GM19025 (cell line): Measurements from ENCODE around the gene GART.
"Not testable (repeated sequence)": the region's sequence is repeated elsewhere in the genome, so short reads cannot be mapped to it uniquely, and the experiment has no call there.

ENCODE experiments used
- ATAC-seq: cut with Tn5 transposase; IDR thresholded peaks from one replicate; pipeline ENCODE4 v1.9.1; 2021; ENCODE audit warnings: mild to moderate bottlenecking, low read depth, moderate library complexity; ENCODE audit not compliant: unreplicated experiment

GART gene

GRCh38 chr21:33541756-33542639 is at the start of gene GART:
GART (minus strand) TSS chr21:33542117; CDS start chr21:33539315, 2,802 bp downstream.
- ATAC-seq, result peak; percentile 44

GRCh38 chr21:33588485-33589335 is 46.8 kb upstream of the GART start, which contains the start of gene DONSON:
DONSON (minus strand) TSS chr21:33588684; CDS start chr21:33588641, 43 bp downstream.
- peak; percentile 89 for ATAC-seq

DNA sequence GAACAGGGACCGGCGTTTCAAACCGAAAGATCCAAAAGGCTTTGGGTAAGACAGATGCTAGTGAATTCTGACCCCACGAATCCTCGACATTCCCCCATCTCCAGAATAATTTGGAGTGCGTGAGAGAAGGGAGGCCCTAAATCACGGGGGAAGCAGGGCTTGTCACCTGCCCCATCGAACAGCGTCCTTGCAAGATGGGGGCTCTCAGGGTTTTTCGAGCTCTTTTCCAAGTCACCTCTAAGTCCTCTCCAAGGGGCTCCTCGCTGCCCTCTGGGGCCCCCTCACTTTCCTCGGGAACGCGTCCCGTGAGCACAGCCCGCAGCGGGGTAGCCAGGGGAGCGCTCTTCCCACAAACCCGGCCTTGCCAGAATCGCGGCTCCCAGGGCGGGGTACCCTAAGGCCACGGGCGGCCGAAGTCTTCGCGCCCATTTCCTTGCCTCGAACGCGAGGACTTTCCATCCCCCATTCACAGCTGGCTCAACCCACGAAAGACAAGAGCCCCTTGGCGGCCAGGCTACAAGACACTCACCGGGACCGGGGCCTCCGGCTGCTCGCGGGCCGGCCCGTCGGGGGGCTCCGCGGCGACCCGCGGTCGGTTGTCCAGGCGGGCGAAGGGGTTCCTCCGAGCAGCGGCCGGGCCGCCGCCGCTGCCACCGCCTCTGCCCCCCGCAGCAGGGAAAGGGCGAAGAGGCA is 46.0 kb upstream of the GART start:
- ATAC-seq, result peak; percentile 41

GRCh38 chr21:33586927-33587326 is 45.0 kb upstream of the GART start:
- no peak for ATAC-seq

- no peak for ATAC-seq
Observed at GRCh38 chr21:33584455-33584854, 42.5 kb upstream of the GART start.

DNA sequence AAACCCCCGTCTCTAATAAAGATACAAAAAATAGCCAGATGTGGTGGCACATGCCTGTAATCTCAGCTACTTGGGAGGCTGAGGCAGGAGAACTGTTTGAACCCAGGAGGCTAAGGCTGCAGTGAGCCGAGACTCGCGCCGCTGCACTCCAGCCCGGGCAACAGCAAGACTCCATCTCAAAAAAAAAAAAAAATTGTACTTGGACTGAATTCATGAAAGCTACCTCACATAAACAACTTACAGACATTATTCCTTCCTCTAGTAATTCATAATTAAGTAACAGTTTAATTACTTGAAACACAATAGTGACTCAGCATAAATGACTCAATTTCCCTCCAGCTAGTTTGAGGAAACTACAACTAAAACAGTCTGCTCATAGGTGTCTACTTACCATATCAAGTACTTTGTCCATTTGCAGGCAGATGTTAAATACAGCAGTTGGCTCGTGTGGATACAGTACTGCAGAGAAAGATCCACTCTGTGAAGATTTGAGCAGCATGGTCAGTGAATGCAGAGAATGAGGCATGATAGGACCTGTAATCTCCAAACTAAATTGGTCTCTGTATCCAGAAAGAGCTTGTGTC is 37.1 kb upstream of the GART start:
- no peak for ATAC-seq

DNA sequence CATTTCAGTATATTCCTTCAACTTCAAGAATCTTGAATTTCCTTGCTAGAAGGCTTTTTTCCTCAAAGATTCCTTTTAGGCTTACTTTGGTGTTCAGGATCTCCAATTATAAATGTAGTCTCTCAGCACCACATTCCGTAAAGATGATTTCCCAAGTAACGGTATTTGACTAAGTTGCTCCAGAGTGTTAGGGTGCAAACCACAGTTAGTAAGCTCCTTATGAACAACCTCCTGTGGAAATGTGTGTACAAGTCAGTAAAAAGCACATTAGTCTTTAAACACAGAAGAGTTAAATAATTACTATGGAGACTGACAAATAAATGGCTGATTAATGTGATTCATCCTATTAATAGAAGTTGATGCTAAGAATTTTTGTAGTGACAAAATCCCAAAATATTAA is 36.3 kb upstream of the GART start:
- no peak for ATAC-seq

DNA sequence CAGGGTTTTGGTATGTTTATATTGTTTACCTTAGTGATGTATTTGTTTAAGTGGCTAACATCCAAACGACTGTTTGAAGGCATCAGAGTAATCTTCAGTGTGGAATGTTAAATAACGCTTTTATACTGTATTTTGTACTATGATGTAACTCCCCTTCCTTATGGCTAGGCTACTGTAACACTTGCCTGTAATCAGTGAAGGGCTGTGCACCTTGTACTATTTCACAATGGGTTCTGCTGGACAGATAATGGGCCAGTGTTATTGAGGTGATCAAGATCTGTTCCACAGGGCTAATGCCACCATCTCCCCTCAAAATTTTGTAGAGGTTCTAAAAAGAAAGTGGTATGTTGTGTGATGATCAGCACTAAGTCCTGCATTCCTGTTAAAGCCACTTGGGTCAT is 34.8 kb upstream of the GART start:
- ATAC-seq, result not testable (repeated sequence)

- ATAC-seq, result no peak
Observed at GRCh38 chr21:33572350-33572749, 30.4 kb upstream of the GART start.

GRCh38 chr21:33569991-33570390 is 28.1 kb upstream of the GART start:
- ATAC-seq, result no peak

GRCh38 chr21:33568448-33568847 is 26.5 kb upstream of the GART start:
- ATAC-seq, result no peak

- no peak for ATAC-seq
Observed at GRCh38 chr21:33567914-33568313, 26.0 kb upstream of the GART start.

- no peak for ATAC-seq
Observed at GRCh38 chr21:33566514-33566913, 24.6 kb upstream of the GART start.

- ATAC-seq, result no peak
Observed at GRCh38 chr21:33562389-33562788, 20.5 kb upstream of the GART start.

DNA sequence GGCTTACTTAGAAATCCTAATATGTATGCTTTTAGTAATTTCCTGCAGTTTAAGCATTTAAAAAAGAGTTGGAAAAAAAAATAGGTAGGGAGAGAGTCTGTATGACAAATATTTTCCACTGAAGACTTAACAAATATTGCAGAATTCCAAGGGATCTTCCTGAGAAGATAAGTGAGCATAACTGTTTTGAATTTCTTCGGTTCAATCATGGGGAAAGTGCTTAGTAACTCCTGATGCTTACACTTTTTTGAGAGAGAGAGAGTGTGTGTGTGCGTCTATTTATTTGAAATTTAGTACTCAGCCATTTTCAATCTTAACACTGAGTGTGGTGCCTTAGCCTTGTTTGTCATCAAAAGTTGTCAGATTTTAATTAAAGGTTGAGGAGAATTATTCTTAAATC is 19.5 kb upstream of the GART start:
- no peak for ATAC-seq

- ATAC-seq, result no peak
Observed at GRCh38 chr21:33560965-33561364, 19.0 kb upstream of the GART start.

DNA sequence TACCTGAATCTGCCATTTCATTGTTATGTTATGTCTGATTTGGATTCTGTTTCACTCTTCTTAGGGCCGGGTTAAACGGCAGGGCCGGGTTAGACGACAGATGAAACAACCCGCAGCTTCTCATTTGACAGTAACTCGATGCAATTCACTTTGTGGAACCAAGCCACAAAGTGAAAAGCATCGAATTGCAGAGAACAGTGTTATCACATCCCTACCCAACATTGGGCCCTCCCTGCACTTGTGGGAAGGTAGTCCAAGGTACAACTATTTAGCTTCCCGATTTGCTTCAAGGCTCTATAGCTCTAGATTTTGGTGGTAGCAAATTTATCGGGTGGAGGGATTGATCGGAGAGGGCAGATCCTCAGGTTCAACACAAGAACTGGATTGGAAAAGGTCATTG is 17.9 kb upstream of the GART start:
- no peak for ATAC-seq

DNA sequence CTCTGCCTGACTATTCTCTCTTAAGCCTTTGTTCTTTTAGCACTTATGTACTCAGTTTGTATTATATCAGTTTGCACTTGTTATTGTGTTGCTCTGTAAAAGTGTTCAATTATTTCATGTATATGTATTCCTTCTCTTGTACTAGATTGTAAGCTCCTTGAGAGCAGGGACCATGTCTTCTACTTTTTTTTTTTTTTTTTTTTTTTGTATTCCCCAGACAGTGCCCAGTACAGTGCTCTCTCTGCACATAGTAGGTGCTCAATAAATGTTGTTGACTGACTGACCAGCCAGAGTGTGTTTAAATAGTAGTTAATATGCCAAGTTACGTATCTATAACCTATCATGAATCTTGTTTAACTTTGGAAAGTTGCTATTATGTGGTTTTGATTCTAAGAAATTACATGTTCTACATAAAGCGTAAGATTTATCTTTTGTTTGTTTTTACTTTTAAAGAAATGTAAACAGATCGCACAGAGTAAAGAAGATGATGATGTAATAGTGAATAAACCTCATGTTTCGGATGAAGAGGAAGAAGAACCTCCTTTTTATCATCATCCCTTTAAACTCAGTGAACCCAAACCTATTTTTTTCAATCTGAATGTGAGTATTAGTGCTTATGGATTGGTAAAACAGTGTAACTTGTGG is 17.0 kb upstream of the GART start:
- ATAC-seq, result no peak

DNA sequence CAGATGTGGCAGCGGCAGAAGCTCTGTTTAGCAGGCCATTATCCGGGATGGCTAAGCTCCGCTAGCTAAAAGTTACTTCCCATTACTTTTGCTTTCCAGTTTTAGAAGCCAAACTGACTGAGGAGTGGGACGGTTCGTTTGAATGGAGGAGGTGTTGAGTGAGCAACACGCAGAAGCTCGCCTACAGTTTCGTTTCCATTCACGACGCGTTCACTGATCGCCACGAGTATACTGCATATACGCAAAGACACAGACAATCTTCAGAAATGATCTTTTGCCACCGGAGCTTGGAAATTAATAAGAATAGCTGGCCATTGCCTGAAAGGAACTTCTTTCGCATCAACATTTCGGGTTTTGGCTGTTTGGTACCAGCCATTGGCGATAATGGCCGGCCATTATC is 15.5 kb upstream of the GART start:
- no peak for ATAC-seq

GRCh38 chr21:33554982-33555344 is 13.0 kb upstream of the GART start:
- ATAC-seq, result no peak
